Neural cell (in vitro differentiated cells): ENCODE data around the gene SLC12A5.

Experiments used
- CTCF ChIP-seq: fragments of 450-650 bp; IDR thresholded peaks from 2 replicates; pipeline ENCODE4 v1.5.1; 2014; ENCODE audit warnings: antibody characterized with exemption, mild to moderate bottlenecking, moderate library complexity; ENCODE audit not compliant: poor library complexity, severe bottlenecking
- EZH2 ChIP-seq: fragments of 200-600, 300-800 bp; shearing (Covaris generic), sonication (generic); IDR thresholded peaks from 2 replicates; pipeline ENCODE4 v1.6.1; 2014; ENCODE audit warnings: antibody characterized with exemption, low read length, borderline replicate concordance, mild to moderate bottlenecking; ENCODE audit not compliant: insufficient read depth, poor library complexity, severe bottlenecking
- MXI1 ChIP-seq: fragments of 450-650 bp; conservative IDR thresholded peaks from 2 replicates; pipeline ENCODE4 v1.6.1; 2014; ENCODE audit warnings: antibody characterized with exemption, mild to moderate bottlenecking; ENCODE audit not compliant: poor library complexity, severe bottlenecking
- POLR2AphosphoS5 ChIP-seq: IDR thresholded peaks from 2 replicates; pipeline ENCODE4 v1.6.1; 2012
- REST ChIP-seq: IDR thresholded peaks from 2 replicates; pipeline ENCODE4 v1.6.1; 2012; ENCODE audit warnings: borderline replicate concordance
- SMC3 ChIP-seq: fragments of 450-650 bp; conservative IDR thresholded peaks from 2 replicates; pipeline ENCODE4 v1.6.1; 2014; ENCODE audit warnings: antibody characterized with exemption, mild to moderate bottlenecking, moderate library complexity; ENCODE audit not compliant: poor library complexity
- TAF1 ChIP-seq: IDR thresholded peaks from 2 replicates; pipeline ENCODE4 v1.6.1; 2012; ENCODE audit warnings: low read depth

GRCh38 chr20:46002008-46002407 lies 27.0 kb upstream of the SLC12A5 start:
- no peak for TF ChIP-seq REST
- no peak for TF ChIP-seq POLR2AphosphoS5
- no peak for TF ChIP-seq MXI1
- no peak for TF ChIP-seq EZH2
- TF ChIP-seq CTCF = no peak
- TF ChIP-seq TAF1 = no peak
- TF ChIP-seq SMC3 = no peak
